Prostate gland (tissue), 2 donors: ENCODE data around the gene KRTAP9-1. TPM values are rescaled to one million over a fixed set of nuclear protein-coding genes. Genes with fewer than 3 reads are reported as not detected.

ENCODE experiments used
- DNase-seq: peaks from one replicate; pipeline ENCODE4 v3.0.0-alpha.2; 2019; ENCODE audit warnings: low spot score
- H3K27ac ChIP-seq, 2 donors: fragments of 200-600 bp; sonication (generic); 2 replicates each; pipeline ENCODE4 v1.5.1; 2017 to 2019
- H3K27me3 ChIP-seq: fragments of 200-600 bp; sonication (generic); replicated peaks from 2 replicates; pipeline ENCODE4 v1.5.1; 2019; ENCODE audit not compliant: insufficient read depth
- H3K36me3 ChIP-seq, 2 donors: fragments of 200-600 bp; sonication (generic); 1 replicate in 1 of 2; 2 replicates in 1 of 2; pipeline versions ENCODE4 v1.5.1 to v1.8.1; 2017 to 2019
- H3K4me1 ChIP-seq: fragments of 200-600 bp; sonication (generic); replicated peaks from 2 replicates; pipeline ENCODE4 v1.5.1; 2019
- H3K4me3 ChIP-seq, 2 donors: fragments of 200-600 bp; sonication (generic); 2 replicates each; pipeline ENCODE4 v1.5.1; 2017 to 2019
- H3K9me3 ChIP-seq: fragments of 200-600 bp; sonication (generic); 2 replicates; pipeline ENCODE4 v1.5.1; 2017
- CTCF ChIP-seq, 4 experiments: fragments of 200-600 bp in 2 of 4; fragments of 450-650 bp in 2 of 4; sonication (generic) in 2 of 4; IDR thresholded peaks; 1 replicate in 3 of 4; 2 replicates in 1 of 4; pipeline ENCODE4 v1.5.1; 2016 to 2019; ENCODE audit warnings: antibody characterized with exemption in 4 of 4, mild to moderate bottlenecking in 2 of 4, moderate library complexity in 2 of 4
- POLR2A ChIP-seq: fragments of 450-650 bp; IDR thresholded peaks from one replicate; pipeline ENCODE4 v1.6.1; 2016; ENCODE audit warnings: antibody characterized with exemption, mild to moderate bottlenecking
- POLR2AphosphoS5 ChIP-seq: sonication (generic); formaldehyde crosslinking; IDR thresholded peaks from one replicate; pipeline ENCODE4 v1.6.1; 2017; ENCODE audit warnings: antibody characterized with exemption
- WGBS: methylation state at CpG from one replicate; pipeline ENCODE4 v1.1.5; 2018; 5-methylcytosine and 5-hydroxymethylcytosine counted together
- intact Hi-C: fragments of 100-400 bp; cut with DNase I; formaldehyde crosslinking; loops from one replicate; pipeline ENCODE4 v1.14.2; 2022
- total RNA-seq, 2 donors: library from RNA; depleted of rRNA; stranded (reverse); fragments of >200 nt; gene quantifications; one replicate each; pipeline ENCODE4 v1.1.0, GENCODE V29; 2016

The KRTAP9-1 gene
- total RNA-seq, 2 donors from 2014 or later, result not detected

GRCh38 chr17:41199421-41200078 lies 9.9 kb downstream of the KRTAP9-1 start:
- H3K9me3 ChIP-seq, result no peaks in the 10 kb centered on the region
- no peaks in the 10 kb centered on the region for H3K36me3 ChIP-seq
- H3K4me1 ChIP-seq, result no peaks in the 10 kb centered on the region
- no peak overlapping the region for H3K4me3 ChIP-seq
- H3K27me3 ChIP-seq, result no peaks in the 10 kb centered on the region
- no peak for TF ChIP-seq POLR2A
- TF ChIP-seq CTCF (IDR thresholded peaks at IDR 0.05), result no peak
- no peak for TF ChIP-seq POLR2AphosphoS5
- intact Hi-C loops, result no loop called here
- 56% methylated on average over 4 of the region's 5 CpGs for WGBS
- H3K27ac ChIP-seq, result no peak overlapping the region
- no peak for DNase-seq

GRCh38 chr17:41211845-41212466 lies 22.3 kb downstream of the KRTAP9-1 start:
- no peak overlapping the region for H3K4me3 ChIP-seq
- no peaks in the 10 kb centered on the region for H3K4me1 ChIP-seq
- H3K9me3 ChIP-seq, result no peaks in the 10 kb centered on the region
- DNase-seq, result no peak
- H3K27ac ChIP-seq, result no peak overlapping the region
- WGBS, result 37% methylated on average over 1 of the region's 1 CpG
- no peaks in the 10 kb centered on the region for H3K36me3 ChIP-seq
- intact Hi-C loops, result no loop called here
- no peaks in the 10 kb centered on the region for H3K27me3 ChIP-seq
- TF ChIP-seq POLR2A, result no peak
- TF ChIP-seq POLR2AphosphoS5, result peak; percentile 72

GRCh38 chr17:41212524-41213169 lies 23.0 kb downstream of the KRTAP9-1 start:
- intact Hi-C loops, result no loop called here
- TF ChIP-seq POLR2AphosphoS5, result no peak
- no peak for TF ChIP-seq CTCF (IDR thresholded peaks at IDR 0.05)
- TF ChIP-seq POLR2A, result no peak
- H3K27ac ChIP-seq, result no peak overlapping the region
- no peak for DNase-seq
- H3K9me3 ChIP-seq, result no peaks in the 10 kb centered on the region
- no peaks in the 10 kb centered on the region for H3K4me1 ChIP-seq
- 66% methylated on average over 7 of the region's 7 CpGs for WGBS
- H3K4me3 ChIP-seq, result no peak overlapping the region
- no peaks in the 10 kb centered on the region for H3K27me3 ChIP-seq
- no peaks in the 10 kb centered on the region for H3K36me3 ChIP-seq

GRCh38 chr17:41215681-41216080 lies 26.0 kb downstream of the KRTAP9-1 start:
- no peaks in the 10 kb centered on the region for H3K36me3 ChIP-seq
- no peak for DNase-seq
- no peak overlapping the region for H3K27ac ChIP-seq
- no peaks in the 10 kb centered on the region for H3K9me3 ChIP-seq
- intact Hi-C loops, result no loop called here
- no peak overlapping the region for H3K4me3 ChIP-seq
- H3K4me1 ChIP-seq, result no peaks in the 10 kb centered on the region
- no peaks in the 10 kb centered on the region for H3K27me3 ChIP-seq
- TF ChIP-seq POLR2AphosphoS5, result no peak
- no peak for TF ChIP-seq POLR2A
- no peak for TF ChIP-seq CTCF (IDR thresholded peaks at IDR 0.05)
- 91% methylated on average over 1 of the region's 1 CpG for WGBS

- intact Hi-C loops, result no loop called here
- WGBS, result 60% methylated on average over 2 of the region's 2 CpGs
- no peak overlapping the region for H3K4me3 ChIP-seq
- H3K9me3 ChIP-seq, result no peaks in the 10 kb centered on the region
- H3K4me1 ChIP-seq, result no peaks in the 10 kb centered on the region
- TF ChIP-seq POLR2A (no peak), POLR2AphosphoS5 (no peak), CTCF (IDR thresholded peaks at IDR 0.05) (no peak)
- no peak for DNase-seq
- H3K27me3 ChIP-seq, result no peaks in the 10 kb centered on the region
- H3K36me3 ChIP-seq, result no peaks in the 10 kb centered on the region
- H3K27ac ChIP-seq, result no peak overlapping the region
These were observed 34.1 kb downstream of the KRTAP9-1 start for GRCh38 chr17:41223821-41224220.
